IPS-NIHi7 (cell line): Measurements from ENCODE around the gene UBTD1.
"Not testable (repeated sequence)": the region's sequence is repeated elsewhere in the genome, so short reads cannot be mapped to it uniquely, and the experiment has no call there.

ENCODE experiments used
- DNase-seq: peaks from one replicate; pipeline ENCODE4 v3.0.0; 2012; ENCODE audit warnings: mixed read lengths; ENCODE audit errors: extremely low spot score

The UBTD1 gene

GRCh38 chr10:97562329-97562728, 63.6 kb downstream of the UBTD1 start:
- DNase-seq = not testable (repeated sequence)

GRCh38 chr10:97563337-97563736, 64.6 kb downstream of the UBTD1 start:
- no peak for DNase-seq

- no peak for DNase-seq
Observed at GRCh38 chr10:97564776-97565175, 66.1 kb downstream of the UBTD1 start.

- no peak for DNase-seq
Observed at GRCh38 chr10:97566336-97566996, 67.7 kb downstream of the UBTD1 start.

- no peak for DNase-seq
Observed at GRCh38 chr10:97567891-97568290, 69.2 kb downstream of the UBTD1 start.

- DNase-seq = no peak
Observed at GRCh38 chr10:97570146-97570788, 71.5 kb downstream of the UBTD1 start.

GRCh38 chr10:97570789-97571471, 72.2 kb downstream of the UBTD1 start:
- DNase-seq = no peak

- no peak for DNase-seq
Observed at GRCh38 chr10:97571622-97572021, 72.9 kb downstream of the UBTD1 start.

GRCh38 chr10:97572214-97572989, 73.7 kb downstream of the UBTD1 start, which contains the start of gene ANKRD2:
TSS of gene ANKRD2 (plus strand) at chr10:97572779. CDS start at chr10:97572789, 10 bp downstream.
- peak; percentile 89 for DNase-seq

GRCh38 chr10:97573021-97573420, 74.3 kb downstream of the UBTD1 start:
- no peak for DNase-seq

GRCh38 chr10:97573672-97574071, 74.9 kb downstream of the UBTD1 start:
- DNase-seq = no peak

GRCh38 chr10:97574374-97575126, 75.8 kb downstream of the UBTD1 start:
- DNase-seq = peak; percentile 50

- DNase-seq = peak; percentile 24
Observed at GRCh38 chr10:97575127-97575668, 76.5 kb downstream of the UBTD1 start.

- DNase-seq = not testable (repeated sequence)
Observed at GRCh38 chr10:97576487-97576886, 77.8 kb downstream of the UBTD1 start.

- no peak for DNase-seq
Observed at GRCh38 chr10:97577701-97578100, 79.0 kb downstream of the UBTD1 start.

- no peak for DNase-seq
Observed at GRCh38 chr10:97578171-97578844, 79.6 kb downstream of the UBTD1 start.

- DNase-seq = no peak
Observed at GRCh38 chr10:97580421-97581367, 82.0 kb downstream of the UBTD1 start.

GRCh38 chr10:97582169-97582568, 83.4 kb downstream of the UBTD1 start:
- no peak for DNase-seq

- no peak for DNase-seq
Observed at GRCh38 chr10:97583476-97583875, 84.8 kb downstream of the UBTD1 start.
